Measurements from ENCODE around the gene TRPC6. TPM values are rescaled to one million over a fixed set of nuclear protein-coding genes. Genes with fewer than 3 reads are reported as not detected.

Gene TRPC6
- total RNA-seq = 10 to 100 TPM in 3 of 4 donors, 1 to 10 TPM in 1; 3.5 to 59.6 (median 40.2) TPM

- H3K9me3 ChIP-seq = no peaks in the 10 kb centered on the region
- no peaks in the 10 kb centered on the region for H3K36me3 ChIP-seq
- peak within 1 kb of the TSS; percentile 68 to 80 for H3K4me3 ChIP-seq
- peak; percentile 93 for ATAC-seq
- WGBS, 2 donors (ENCODE audit: low coverage in 1 of 2) = 0% methylated on average over 9 to 10 of the region's 74 CpGs
- no peak for TF ChIP-seq POLR2AphosphoS5 (IDR thresholded peaks at IDR 0.05)
- peak in 1 of 2 donors; percentile 33 for TF ChIP-seq POLR2A (IDR thresholded peaks at IDR 0.05)
- TF ChIP-seq EP300 (IDR thresholded peaks at IDR 0.05) = no peak
- peaks cover 0 to 24% (median 0%) of the 10 kb centered on the region in 3 donors for H3K4me1 ChIP-seq
- H3K27ac ChIP-seq = peak within 1 kb of the TSS; percentile 82 to 95 (median 88)
- peaks cover 14% of the 10 kb centered on the region for H3K27me3 ChIP-seq
These were observed at the start of gene TRPC6 for GRCh38 chr11:101583251-101584128. Gene TRPC6, minus strand, starts transcription at chr11:101584007. Its CDS starts 504 bp downstream, at chr11:101583503.

- H3K27me3 ChIP-seq = no peaks in the 10 kb centered on the region
- TF ChIP-seq POLR2AphosphoS5 (IDR thresholded peaks at IDR 0.05) = no peak
- whole genome bisulfite sequencing, 2 donors (ENCODE audit: low coverage in 1 of 2) = 43 to 50% methylated on average over 1 to 3 of the region's 3 CpGs
- no peak overlapping the region for H3K27ac ChIP-seq
- H3K36me3 ChIP-seq = no peaks in the 10 kb centered on the region
- ATAC-seq = no peak
- H3K4me1 ChIP-seq = no peaks in the 10 kb centered on the region
- H3K4me3 ChIP-seq = no peak overlapping the region
- H3K9me3 ChIP-seq = no peaks in the 10 kb centered on the region
These were observed 36.2 kb upstream of the TRPC6 start for GRCh38 chr11:101620026-101620425.

- H3K9me3 ChIP-seq = no peaks in the 10 kb centered on the region
- TF ChIP-seq POLR2AphosphoS5 (IDR thresholded peaks at IDR 0.05) (no peak), EP300 (IDR thresholded peaks at IDR 0.05) (no peak), CTCF (IDR thresholded peaks at IDR 0.05) (no peak), POLR2A (IDR thresholded peaks at IDR 0.05) (no peak)
- H3K27ac ChIP-seq = no peak overlapping the region
- no peak for ATAC-seq
- H3K27me3 ChIP-seq = no peaks in the 10 kb centered on the region
- H3K4me3 ChIP-seq = no peak overlapping the region
- WGBS, 2 donors (ENCODE audit: low coverage in 1 of 2) = 86 to 91% methylated on average over 2 of the region's 2 CpGs
- H3K36me3 ChIP-seq = no peaks in the 10 kb centered on the region
- no peaks in the 10 kb centered on the region for H3K4me1 ChIP-seq
These were observed 34.9 kb upstream of the TRPC6 start for GRCh38 chr11:101618709-101619108.

- Histone ChIP-seq H3K9me3 (no peaks in the 10 kb centered on the region), H3K4me1 (no peaks in the 10 kb centered on the region), H3K27me3 (no peaks in the 10 kb centered on the region), H3K36me3 (no peaks in the 10 kb centered on the region), H3K27ac (no peak overlapping the region), H3K4me3 (no peak overlapping the region)
- 48 to 100% methylated on average over 1 to 5 of the region's 6 CpGs for WGBS, 2 donors (ENCODE audit: low coverage in 1 of 2)
- ATAC-seq = no peak
- no peak for TF ChIP-seq POLR2A (IDR thresholded peaks at IDR 0.05)
- no peak for TF ChIP-seq EP300 (IDR thresholded peaks at IDR 0.05)
- no peak for TF ChIP-seq CTCF (IDR thresholded peaks at IDR 0.05)
- TF ChIP-seq POLR2AphosphoS5 (IDR thresholded peaks at IDR 0.05) = no peak
These were observed 34.0 kb upstream of the TRPC6 start for GRCh38 chr11:101617735-101618332.

- Histone ChIP-seq H3K4me1 (no peaks in the 10 kb centered on the region), H3K27me3 (no peaks in the 10 kb centered on the region), H3K36me3 (no peaks in the 10 kb centered on the region), H3K4me3 (no peak overlapping the region), H3K27ac (no peak overlapping the region), H3K9me3 (no peaks in the 10 kb centered on the region)
- no peak for TF ChIP-seq CTCF (IDR thresholded peaks at IDR 0.05)
- no peak for TF ChIP-seq EP300 (IDR thresholded peaks at IDR 0.05)
- TF ChIP-seq POLR2A (IDR thresholded peaks at IDR 0.05) = no peak
- TF ChIP-seq POLR2AphosphoS5 (IDR thresholded peaks at IDR 0.05) = no peak
- 100% methylated on average over 1 of the region's 1 CpG; no CpG with 5 or more reads in 1 of the 2 donors for WGBS, 2 donors (ENCODE audit: low coverage in 1 of 2)
- no peak for ATAC-seq
These were observed 28.7 kb upstream of the TRPC6 start for GRCh38 chr11:101612481-101612880.
